H9 (cell line): ENCODE data around the gene TADA2B. TPM values are rescaled to one million over a fixed set of nuclear protein-coding genes. Genes with fewer than 3 reads are reported as not detected.

Experiments
- DNase-seq: peaks from one replicate; pipeline ENCODE4 v3.0.0-alpha.2; 2017
- H2AFZ ChIP-seq: one replicate; pipeline ENCODE4 v1.6.1; 2013; ENCODE audit warnings: mild to moderate bottlenecking, low read length, control low read depth, moderate library complexity
- H2AK5ac ChIP-seq: 2 replicates; pipeline ENCODE4 v1.6.1; 2013; ENCODE audit warnings: low read length, control low read depth, mixed read lengths; ENCODE audit not compliant: insufficient read length
- H2BK120ac ChIP-seq: one replicate; pipeline ENCODE4 v1.6.1; 2013; ENCODE audit warnings: low read depth, mild to moderate bottlenecking, low read length, control low read depth, inconsistent platforms; ENCODE audit not compliant: poor library complexity, severe bottlenecking
- H2BK12ac ChIP-seq: 2 replicates; pipeline ENCODE4 v1.6.1; 2013; ENCODE audit warnings: low read length, control low read depth, mixed read lengths, low read depth; ENCODE audit not compliant: insufficient read length
- H2BK15ac ChIP-seq: 2 replicates; pipeline ENCODE4 v1.6.1; 2013; ENCODE audit warnings: low read depth, low read length, control low read depth
- H2BK20ac ChIP-seq: one replicate; pipeline ENCODE4 v1.6.1; 2013; ENCODE audit warnings: low read depth, mild to moderate bottlenecking, low read length, control low read depth, inconsistent platforms; ENCODE audit not compliant: poor library complexity, severe bottlenecking
- H2BK5ac ChIP-seq: 2 replicates; pipeline ENCODE4 v1.6.1; 2013; ENCODE audit warnings: low read length, control low read depth, mixed read lengths; ENCODE audit not compliant: insufficient read length
- H3K14ac ChIP-seq: 2 replicates; pipeline ENCODE4 v1.6.1; 2013; ENCODE audit warnings: low read length, control low read depth; ENCODE audit not compliant: insufficient read depth
- H3K18ac ChIP-seq: 2 replicates; pipeline ENCODE4 v1.6.1; 2013; ENCODE audit warnings: low read depth, mild to moderate bottlenecking, mixed read lengths, low read length, control low read depth; ENCODE audit not compliant: insufficient read length
- H3K23ac ChIP-seq: 2 replicates; pipeline ENCODE4 v1.6.1; 2013; ENCODE audit warnings: low read length, control low read depth, mixed read lengths, low read depth; ENCODE audit not compliant: insufficient read length
- H3K23me2 ChIP-seq: 2 replicates; pipeline ENCODE4 v1.6.1; 2013; ENCODE audit warnings: low read depth, mild to moderate bottlenecking, mixed read lengths, low read length, control low read depth; ENCODE audit not compliant: insufficient read length, poor library complexity, severe bottlenecking
- H3K27ac ChIP-seq: 2 replicates; pipeline ENCODE4 v1.5.1; 2013; ENCODE audit warnings: low read length, control low read depth, mixed read lengths, low read depth; ENCODE audit not compliant: insufficient read length
- H3K27me3 ChIP-seq: 2 replicates; pipeline ENCODE4 v1.6.1; 2013; ENCODE audit warnings: low read length, control low read depth, inconsistent platforms; ENCODE audit not compliant: insufficient read depth
- H3K4ac ChIP-seq: 2 replicates; pipeline ENCODE4 v1.6.1; 2013; ENCODE audit warnings: low read depth, mild to moderate bottlenecking, control low read depth, inconsistent platforms, low read length, moderate library complexity
- H3K4me1 ChIP-seq: 2 replicates; pipeline ENCODE4 v1.6.1; 2013; ENCODE audit warnings: low read length, control low read depth, inconsistent platforms; ENCODE audit not compliant: insufficient read depth
- H3K4me2 ChIP-seq: 2 replicates; pipeline ENCODE4 v1.6.1; 2013; ENCODE audit warnings: low read length, control low read depth, mixed read lengths; ENCODE audit not compliant: insufficient read length, insufficient read depth
- H3K56ac ChIP-seq: 2 replicates; pipeline ENCODE4 v1.6.1; 2013; ENCODE audit warnings: low read depth, mild to moderate bottlenecking, mixed read lengths, low read length, control low read depth; ENCODE audit not compliant: insufficient read length
- H3K79me1 ChIP-seq: 2 replicates; pipeline ENCODE4 v1.6.1; 2013; ENCODE audit warnings: low read depth, mild to moderate bottlenecking, moderate library complexity, low read length, control low read depth, inconsistent platforms; ENCODE audit not compliant: insufficient read depth, poor library complexity, severe bottlenecking
- H3K79me2 ChIP-seq: 2 replicates; pipeline ENCODE4 v1.6.1; 2013; ENCODE audit warnings: low read length, control low read depth, inconsistent platforms; ENCODE audit not compliant: insufficient read depth
- H3K9ac ChIP-seq: 2 replicates; pipeline ENCODE4 v1.6.1; 2013; ENCODE audit warnings: low read length, control low read depth, mixed read lengths; ENCODE audit not compliant: insufficient read length; ENCODE audit errors: extremely low read depth
- H3K9me3 ChIP-seq: one replicate; pipeline ENCODE4 v1.6.1; 2013; ENCODE audit warnings: low read depth, low read length, inconsistent platforms; ENCODE audit not compliant: control insufficient read depth
- H3T11ph ChIP-seq: one replicate; pipeline ENCODE4 v1.6.1; 2013; ENCODE audit warnings: mild to moderate bottlenecking, low read length, control low read depth, inconsistent platforms
- H4K20me1 ChIP-seq: one replicate; pipeline ENCODE4 v1.6.1; 2013; ENCODE audit not compliant: control insufficient read depth, insufficient read length, insufficient read depth
- H4K5ac ChIP-seq: 2 replicates; pipeline ENCODE4 v1.6.1; 2013; ENCODE audit warnings: low read depth, mild to moderate bottlenecking, mixed read lengths, low read length, control low read depth; ENCODE audit not compliant: insufficient read length
- H4K8ac ChIP-seq: replicated peaks from 2 replicates; pipeline ENCODE4 v1.6.1; 2013; ENCODE audit warnings: low read length, control low read depth, mixed read lengths, low read depth; ENCODE audit not compliant: insufficient read length
- H4K91ac ChIP-seq: 2 replicates; pipeline ENCODE4 v1.6.1; 2013; ENCODE audit warnings: low read depth, mild to moderate bottlenecking, moderate library complexity, mixed read lengths, low read length, control low read depth; ENCODE audit not compliant: insufficient read length
- H3K27ac Mint-ChIP-seq, 3 experiments: 2 replicates in 2 of 3; 3 replicates in 1 of 3; pipeline ENCODE4 v1.8.0; 2020 to 2021; ENCODE audit warnings: mixed read lengths in 3 of 3, mild to moderate bottlenecking in 1 of 3, moderate library complexity in 1 of 3
- H3K27me3 Mint-ChIP-seq: 2 replicates; pipeline ENCODE4 v1.8.0; 2021; ENCODE audit warnings: low read depth, mild to moderate bottlenecking, moderate library complexity, mixed read lengths
- H3K36me3 Mint-ChIP-seq, 3 experiments: 2 replicates in 2 of 3; 3 replicates in 1 of 3; pipeline ENCODE4 v1.8.0; 2020 to 2021; ENCODE audit warnings: low read depth in 3 of 3, mixed read lengths in 3 of 3; ENCODE audit not compliant: insufficient read depth in 1 of 3
- H3K4me1 Mint-ChIP-seq, 2 experiments: 2 replicates each; pipeline ENCODE4 v1.8.0; 2020; ENCODE audit warnings: mixed read lengths in 2 of 2
- H3K4me3 Mint-ChIP-seq, 2 experiments: 2 replicates in 1 of 2; 3 replicates in 1 of 2; pipeline ENCODE4 v1.8.0; 2020 to 2021; ENCODE audit warnings: mild to moderate bottlenecking in 2 of 2, mixed read lengths in 2 of 2, moderate library complexity in 1 of 2
- H3K9me3 Mint-ChIP-seq, 2 experiments: 2 replicates in 1 of 2; 3 replicates in 1 of 2; pipeline ENCODE4 v1.8.0; 2020; ENCODE audit warnings: mild to moderate bottlenecking in 2 of 2, mixed read lengths in 2 of 2, moderate library complexity in 1 of 2
- WGBS: extraction: QIAGEN DNeasy Blood & Tissue Kit; methylation state at CpG from one replicate; pipeline ENCODE4 v1.1.7; 2013; ENCODE audit warnings: missing lambda C conversion rate, low lambda C conversion rate, mixed read lengths; ENCODE audit not compliant: insufficient read length; ENCODE audit errors: extremely low coverage; 5-methylcytosine and 5-hydroxymethylcytosine counted together
- total RNA-seq: library from RNA; stranded (reverse); gene quantifications from 2 replicates; pipeline ENCODE4 v1.2.1, GENCODE V29; 2021
- TF ChIP-seq, protein P1 (sequence below): fragments of 200-600 bp; sonication (generic); conservative IDR thresholded peaks from 3 replicates; pipeline ENCODE4 v1.8.0; 2021; ENCODE audit warnings: antibody characterized with exemption, mild to moderate bottlenecking

The TADA2B gene
- total RNA-seq, 1 experiment from 2014 or later, result 14.0 TPM

DNA sequence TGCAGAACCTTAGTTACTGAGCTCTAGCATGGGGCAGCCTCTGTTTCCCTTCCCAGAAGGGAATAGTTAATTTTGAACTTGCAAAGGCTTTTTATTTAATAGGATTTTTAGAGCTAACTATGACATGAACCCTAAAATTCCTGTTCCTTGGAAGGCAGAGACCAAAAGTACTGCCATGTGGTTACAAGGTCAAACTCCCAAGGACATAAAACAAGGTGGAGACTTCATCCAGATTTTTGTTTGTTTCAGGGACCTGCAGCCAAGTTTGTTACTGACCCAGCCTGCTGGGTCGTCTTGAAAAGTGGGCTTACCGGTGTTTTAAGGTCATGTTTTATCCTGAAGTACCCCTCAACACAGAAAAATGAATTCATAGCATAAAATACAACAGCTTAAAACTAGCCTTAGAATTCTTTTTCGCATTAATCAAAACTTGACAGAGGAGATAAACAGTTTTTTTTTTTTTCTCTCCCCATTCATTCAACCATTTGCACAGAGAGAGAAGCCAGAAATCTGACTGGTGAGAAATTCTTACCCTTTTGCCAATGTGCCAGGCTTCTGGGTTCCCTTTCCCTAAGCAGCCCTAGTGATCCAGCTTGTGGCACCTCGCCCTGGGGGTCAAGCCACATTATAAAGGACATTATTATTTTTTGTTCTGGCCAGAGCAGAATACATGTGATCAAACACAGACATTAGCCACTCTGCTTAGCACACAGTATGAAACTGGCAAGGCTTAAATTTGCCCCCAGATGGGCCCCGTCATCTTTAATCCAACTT lies 46.2 kb downstream of the TADA2B start:
- Histone ChIP-seq H4K5ac (no peak overlapping the region), H4K20me1 (no peaks in the 10 kb centered on the region), H3K56ac (no peak overlapping the region), H3K18ac (no peak overlapping the region), H3K79me1 (no peaks in the 10 kb centered on the region), H3K4ac (no peak overlapping the region), H3K79me2 (no peaks in the 10 kb centered on the region), H4K91ac (no peak overlapping the region), H3K9ac (no peak overlapping the region), H2AFZ (no peak overlapping the region), H2BK20ac (no peak overlapping the region), H3K4me1 (no peaks in the 10 kb centered on the region), H2BK120ac (no peak overlapping the region), H3K14ac (no peak overlapping the region), H2BK12ac (no peak overlapping the region), H3K4me2 (no peak overlapping the region), H4K8ac (no peak overlapping the region), H2BK5ac (no peak overlapping the region), H3K27ac (no peak overlapping the region), H3K9me3 (no peaks in the 10 kb centered on the region), H2AK5ac (no peak overlapping the region), H2BK15ac (no peak overlapping the region), H3T11ph (no peak overlapping the region), H3K23ac (no peak overlapping the region), H3K27me3 (peaks cover 19% of the 10 kb centered on the region; the same call in 1 of the 2 replicates), H3K23me2 (no peaks in the 10 kb centered on the region)
- WGBS, result no CpG with 5 or more reads among the region's 5 CpGs
- H3K27ac Mint-ChIP-seq, result no peak overlapping the region
- H3K9me3 Mint-ChIP-seq, result peaks cover 17 to 19% of the 10 kb centered on the region in 2 experiments
- H3K4me1 Mint-ChIP-seq, result peaks cover 5% of the 10 kb centered on the region in 2 experiments
- H3K27me3 Mint-ChIP-seq, result peaks cover 95% of the 10 kb centered on the region
- no peak overlapping the region for H3K4me3 Mint-ChIP-seq
- DNase-seq, result no peak
- TF ChIP-seq, protein P1, sequence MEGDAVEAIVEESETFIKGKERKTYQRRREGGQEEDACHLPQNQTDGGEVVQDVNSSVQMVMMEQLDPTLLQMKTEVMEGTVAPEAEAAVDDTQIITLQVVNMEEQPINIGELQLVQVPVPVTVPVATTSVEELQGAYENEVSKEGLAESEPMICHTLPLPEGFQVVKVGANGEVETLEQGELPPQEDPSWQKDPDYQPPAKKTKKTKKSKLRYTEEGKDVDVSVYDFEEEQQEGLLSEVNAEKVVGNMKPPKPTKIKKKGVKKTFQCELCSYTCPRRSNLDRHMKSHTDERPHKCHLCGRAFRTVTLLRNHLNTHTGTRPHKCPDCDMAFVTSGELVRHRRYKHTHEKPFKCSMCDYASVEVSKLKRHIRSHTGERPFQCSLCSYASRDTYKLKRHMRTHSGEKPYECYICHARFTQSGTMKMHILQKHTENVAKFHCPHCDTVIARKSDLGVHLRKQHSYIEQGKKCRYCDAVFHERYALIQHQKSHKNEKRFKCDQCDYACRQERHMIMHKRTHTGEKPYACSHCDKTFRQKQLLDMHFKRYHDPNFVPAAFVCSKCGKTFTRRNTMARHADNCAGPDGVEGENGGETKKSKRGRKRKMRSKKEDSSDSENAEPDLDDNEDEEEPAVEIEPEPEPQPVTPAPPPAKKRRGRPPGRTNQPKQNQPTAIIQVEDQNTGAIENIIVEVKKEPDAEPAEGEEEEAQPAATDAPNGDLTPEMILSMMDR, result no peak
- no peaks in the 10 kb centered on the region; a peak in 2 of 7 replicates for H3K36me3 Mint-ChIP-seq
